Endothelial cell of umbilical vein (primary cell): ENCODE data around the gene RPS16. TPM values are rescaled to one million over a fixed set of nuclear protein-coding genes. Genes with fewer than 3 reads are reported as not detected.
A peak's percentile ranks its signal among the peaks of the same experiment; 100 is the strongest.

Experiments used
- BruUV-seq: library from RNA; stranded (reverse); fragments of 400-500 nt; replicated peaks from 2 replicates; lab custom pipeline; 2021; lab: Mats Ljungman, UMichigan
- CTCF ChIA-PET: fragments of 300-600, 350-600 bp; sonication (Branson Sonifier 250); formaldehyde crosslinking; loops from one replicate; lab custom pipeline; 2021; ENCODE audit warnings: antibody characterized with exemption, inconsistent platforms; lab: Charles Lee
- POLR2A ChIA-PET: fragments of 300-600, 350-600 bp; sonication (Branson Sonifier 250); formaldehyde crosslinking; loops from one replicate; lab custom pipeline; 2021; ENCODE audit warnings: antibody characterized with exemption, inconsistent platforms; lab: Charles Lee
- DNase-seq: peaks from one replicate; pipeline ENCODE4 v3.0.0-alpha.2; 2011; ENCODE audit warnings: low read depth, low spot score
- FAIRE-seq: peaks from 2 replicates; lab custom pipeline; 2011; peaks lifted over from hg19 to GRCh38; lab: Jason Lieb, UNC
- H2AFZ ChIP-seq: 2 replicates; pipeline ENCODE4 v1.6.0; 2012; ENCODE audit warnings: low read depth, low read length, control low read depth, inconsistent platforms
- H3K27ac ChIP-seq: 2 replicates; pipeline ENCODE4 v1.5.1; 2011; ENCODE audit warnings: low read depth, mild to moderate bottlenecking, control low read depth, low read length, moderate library complexity; ENCODE audit not compliant: insufficient read depth
- H3K27me3 ChIP-seq, 2 experiments: 2 replicates each; pipeline versions ENCODE4 v1.6.0 to v1.6.1; 2011; ENCODE audit warnings: low read length in 2 of 2, mixed read lengths in 1 of 2; ENCODE audit not compliant: control insufficient read depth in 2 of 2, insufficient read depth in 2 of 2
- H3K36me3 ChIP-seq, 2 experiments: 2 replicates in 1 of 2; 3 replicates in 1 of 2; pipeline ENCODE4 v1.5.1; 2011; ENCODE audit warnings: low read length in 2 of 2, mild to moderate bottlenecking in 1 of 2, moderate library complexity in 1 of 2; ENCODE audit not compliant: control insufficient read depth in 2 of 2, insufficient read depth in 2 of 2; ENCODE audit errors: extremely low read depth in 1 of 2
- H3K4me1 ChIP-seq: 3 replicates; pipeline ENCODE4 v1.5.1; 2011; ENCODE audit warnings: mild to moderate bottlenecking, low read length; ENCODE audit not compliant: control insufficient read depth, insufficient read depth; ENCODE audit errors: extremely low read depth
- H3K4me2 ChIP-seq: 2 replicates; pipeline ENCODE4 v1.6.1; 2011; ENCODE audit warnings: low read length, control low read depth, mixed read lengths; ENCODE audit not compliant: insufficient read depth
- H3K4me3 ChIP-seq, 3 experiments: fragments of 200-600 bp in 1 of 3; sonication (generic), shearing (Covaris generic) in 1 of 3; replicated peaks in 1 of 3; 2 replicates each; pipeline ENCODE4 v1.5.1; 2011 to 2016; ENCODE audit warnings: control low read depth in 3 of 3, low read length in 3 of 3, mild to moderate bottlenecking in 2 of 3, inconsistent platforms in 1 of 3, low read depth in 1 of 3, moderate library complexity in 1 of 3; ENCODE audit not compliant: insufficient read depth in 1 of 3
- H3K79me2 ChIP-seq: 2 replicates; pipeline ENCODE4 v1.6.0; 2012; ENCODE audit warnings: low read length, inconsistent platforms; ENCODE audit not compliant: control insufficient read depth, insufficient read depth
- H3K9ac ChIP-seq: replicated peaks from 2 replicates; pipeline ENCODE3; 2011; ENCODE audit warnings: low read length, control low read depth; ENCODE audit not compliant: insufficient read depth; ENCODE audit errors: extremely low read depth
- H3K9me1 ChIP-seq: replicated peaks from 3 replicates; pipeline ENCODE4 v1.6.0; 2011; ENCODE audit warnings: mild to moderate bottlenecking, low read length; ENCODE audit not compliant: control insufficient read depth, insufficient read depth; ENCODE audit errors: extremely low read depth
- H3K9me3 ChIP-seq: replicated peaks from 2 replicates; pipeline ENCODE4 v1.5.1; 2012; ENCODE audit warnings: low read length, inconsistent platforms; ENCODE audit not compliant: control insufficient read depth, insufficient read depth
- H4K20me1 ChIP-seq: replicated peaks from 2 replicates; pipeline ENCODE3; 2011; ENCODE audit warnings: mild to moderate bottlenecking, low read length; ENCODE audit not compliant: control insufficient read depth, insufficient read depth; ENCODE audit errors: extremely low read depth
- CTCF ChIP-seq, 2 donors: IDR thresholded peaks; 1 replicate in 1 of 2; 2 replicates in 1 of 2; pipeline ENCODE4 v1.5.1; 2011; ENCODE audit warnings: low read length in 2 of 2, mild to moderate bottlenecking in 2 of 2, moderate library complexity in 2 of 2, control low read depth in 1 of 2, inconsistent platforms in 1 of 2, low read depth in 1 of 2; ENCODE audit not compliant: insufficient read depth in 1 of 2; ENCODE audit errors: extremely low read depth in 1 of 2
- EZH2 ChIP-seq: IDR thresholded peaks from 2 replicates; pipeline ENCODE4 v1.6.1; 2012; ENCODE audit warnings: borderline replicate concordance, low read depth, mild to moderate bottlenecking, moderate library complexity, low read length, inconsistent platforms; ENCODE audit not compliant: severe bottlenecking
- FOS ChIP-seq: IDR thresholded peaks from 2 replicates; pipeline ENCODE4 v1.6.1; 2011; ENCODE audit warnings: mild to moderate bottlenecking, low read length, moderate library complexity, borderline replicate concordance; ENCODE audit not compliant: insufficient read depth
- JUN ChIP-seq: IDR thresholded peaks from 2 replicates; pipeline ENCODE4 v1.6.1; 2011; ENCODE audit warnings: borderline replicate concordance, low read depth; ENCODE audit not compliant: insufficient read length, insufficient read depth
- MAX ChIP-seq: IDR thresholded peaks from 2 replicates; pipeline ENCODE4 v1.6.1; 2011; ENCODE audit not compliant: insufficient read depth, insufficient read length
- POLR2A ChIP-seq: IDR thresholded peaks from 2 replicates; pipeline ENCODE4 v1.6.1; 2012; ENCODE audit warnings: low read depth, mild to moderate bottlenecking, control low read depth, low read length
- dilution Hi-C: fragments of 300-500 bp; cut with MboI; formaldehyde crosslinking; loops from one replicate; pipeline ENCODE4 v1.15.0; 2019; ENCODE audit warnings: low sequenced_read_pairs; ENCODE audit not compliant: extremely low pct_ligation_motif_present
- intact Hi-C: fragments of 100-400 bp; cut with micrococcal nuclease; formaldehyde crosslinking; loops from one replicate; pipeline ENCODE4 v1.10.0; 2022
- polyA plus RNA-seq, 4 experiments: library from polyadenylated mRNA; depleted of rRNA in 3 of 4; stranded (reverse) in 3 of 4; unstranded in 1 of 4; fragments of >200 nt; gene quantifications; 2 replicates each; pipeline versions ENCODE4 v1.2.1 to v1.2.3, GENCODE V29; 2011 to 2012; ENCODE audit warnings: missing spikeins in 1 of 4
- total RNA-seq: library from RNA; stranded (reverse); gene quantifications from 2 replicates; pipeline ENCODE4 v1.2.3, GENCODE V29; 2021

The RPS16 gene
- total and polyA plus RNA-seq, 2 donors (not counting 3 experiments of a cell fraction or from before 2014, with no cell fraction given): 1,768 to 5,244 TPM

GRCh38 chr19:39389631-39390414 is 45.9 kb downstream of the RPS16 start:
- no peak for FAIRE-seq
- dilution Hi-C loops: no loop called here

More at GRCh38 chr19:39389631-39390414, 45.9 kb downstream of the RPS16 start:
- Histone ChIP-seq H3K9me1 (no peaks in the 10 kb centered on the region), H3K79me2 (peaks cover 11% of the 10 kb centered on the region), H3K4me3 (peak overlapping the region in 2 of 3 experiments; percentile 83 to 84), H2AFZ (no peak overlapping the region), H3K27ac (no peak overlapping the region), H3K4me2 (peak overlapping the region; percentile 86), H3K9ac (peak overlapping the region; percentile 89), H4K20me1 (no peaks in the 10 kb centered on the region), H3K4me1 (peaks cover 9% of the 10 kb centered on the region), H3K36me3 (peaks cover 7 to 36% of the 10 kb centered on the region in 2 experiments), H3K27me3 (no peaks in the 10 kb centered on the region), H3K9me3 (no peaks in the 10 kb centered on the region)
- TF ChIP-seq FOS: no peak
- no peak for TF ChIP-seq CTCF (IDR thresholded peaks at IDR 0.05; ENCODE audit: extremely low read depth in 1 of 2, insufficient read depth in 1 of 2, low read depth in 1 of 2, low read length in 2 of 2)
- TF ChIP-seq MAX: no peak
- no peak for TF ChIP-seq JUN
- no peak for TF ChIP-seq EZH2
- TF ChIP-seq POLR2A: no peak
- intact Hi-C loops: loop anchor here (5.0 kb wide), 1 partner anchor 263 kb away; the partner anchor contains the start of gene PAK4
- BruUV-seq: no TSS peak
- POLR2A ChIA-PET: no interaction called here
- no peak for DNase-seq
- CTCF ChIA-PET: interaction anchor here (2.0 kb wide), 1 partner anchor 268 kb away, joined by 7 read pairs; no protein-coding TSS in a partner anchor
